DMS153 treated with DMSO at 0.1 percent for 48 hours (cell line): ENCODE measurements around the gene SLC12A8.
A peak's percentile ranks its signal among the peaks of the same experiment; 100 is the strongest.

Experiments
- DNase-seq: peaks from one replicate; lab custom pipeline; 2025; ENCODE audit not compliant: unreplicated experiment; lab: John Stamatoyannopoulos, UW

SLC12A8 gene

GRCh38 chr3:125212509-125213363, at the start of gene SLC12A8:
SLC12A8 (minus strand) TSS chr3:125212748; CDS start chr3:125211349, 1,399 bp downstream.
- no peak for DNase-seq

- no peak for DNase-seq
These were observed 49.6 kb upstream of the SLC12A8 start for GRCh38 chr3:125262161-125262560.

GRCh38 chr3:125261031-125261430, 48.5 kb upstream of the SLC12A8 start:
- peak; percentile 78 for DNase-seq

- DNase-seq = no peak
These were observed 47.6 kb upstream of the SLC12A8 start for GRCh38 chr3:125260158-125260557.

GRCh38 chr3:125257536-125257935, 45.0 kb upstream of the SLC12A8 start:
- DNase-seq = no peak

- DNase-seq = no peak
These were observed 44.1 kb upstream of the SLC12A8 start for GRCh38 chr3:125256675-125257074.

GRCh38 chr3:125250973-125251372, 38.4 kb upstream of the SLC12A8 start:
- DNase-seq = no peak

- DNase-seq = no peak
These were observed 33.7 kb upstream of the SLC12A8 start for GRCh38 chr3:125246237-125246636.

GRCh38 chr3:125245521-125245920, 33.0 kb upstream of the SLC12A8 start:
- no peak for DNase-seq

- no peak for DNase-seq
These were observed 27.9 kb upstream of the SLC12A8 start for GRCh38 chr3:125240496-125240895.

GRCh38 chr3:125239266-125239665, 26.7 kb upstream of the SLC12A8 start:
- DNase-seq = no peak

GRCh38 chr3:125238759-125239158, 26.2 kb upstream of the SLC12A8 start:
- no peak for DNase-seq

- DNase-seq = no peak
These were observed 23.9 kb upstream of the SLC12A8 start for GRCh38 chr3:125236331-125236903.

- no peak for DNase-seq
These were observed 22.3 kb upstream of the SLC12A8 start for GRCh38 chr3:125234831-125235230.

- no peak for DNase-seq
These were observed 19.9 kb upstream of the SLC12A8 start for GRCh38 chr3:125232401-125232800.

- no peak for DNase-seq
These were observed 19.3 kb upstream of the SLC12A8 start for GRCh38 chr3:125231895-125232294.

GRCh38 chr3:125229707-125230106, 17.2 kb upstream of the SLC12A8 start:
- no peak for DNase-seq

GRCh38 chr3:125229168-125229567, 16.6 kb upstream of the SLC12A8 start:
- no peak for DNase-seq

- no peak for DNase-seq
These were observed 9.3 kb upstream of the SLC12A8 start for GRCh38 chr3:125221831-125222230.

- no peak for DNase-seq
These were observed 8.3 kb upstream of the SLC12A8 start for GRCh38 chr3:125220727-125221429.

GRCh38 chr3:125220183-125220582, 7.6 kb upstream of the SLC12A8 start:
- no peak for DNase-seq

GRCh38 chr3:125219261-125219701, 6.7 kb upstream of the SLC12A8 start:
- DNase-seq = no peak
